ENCODE results near the gene ULK1.

DNA sequence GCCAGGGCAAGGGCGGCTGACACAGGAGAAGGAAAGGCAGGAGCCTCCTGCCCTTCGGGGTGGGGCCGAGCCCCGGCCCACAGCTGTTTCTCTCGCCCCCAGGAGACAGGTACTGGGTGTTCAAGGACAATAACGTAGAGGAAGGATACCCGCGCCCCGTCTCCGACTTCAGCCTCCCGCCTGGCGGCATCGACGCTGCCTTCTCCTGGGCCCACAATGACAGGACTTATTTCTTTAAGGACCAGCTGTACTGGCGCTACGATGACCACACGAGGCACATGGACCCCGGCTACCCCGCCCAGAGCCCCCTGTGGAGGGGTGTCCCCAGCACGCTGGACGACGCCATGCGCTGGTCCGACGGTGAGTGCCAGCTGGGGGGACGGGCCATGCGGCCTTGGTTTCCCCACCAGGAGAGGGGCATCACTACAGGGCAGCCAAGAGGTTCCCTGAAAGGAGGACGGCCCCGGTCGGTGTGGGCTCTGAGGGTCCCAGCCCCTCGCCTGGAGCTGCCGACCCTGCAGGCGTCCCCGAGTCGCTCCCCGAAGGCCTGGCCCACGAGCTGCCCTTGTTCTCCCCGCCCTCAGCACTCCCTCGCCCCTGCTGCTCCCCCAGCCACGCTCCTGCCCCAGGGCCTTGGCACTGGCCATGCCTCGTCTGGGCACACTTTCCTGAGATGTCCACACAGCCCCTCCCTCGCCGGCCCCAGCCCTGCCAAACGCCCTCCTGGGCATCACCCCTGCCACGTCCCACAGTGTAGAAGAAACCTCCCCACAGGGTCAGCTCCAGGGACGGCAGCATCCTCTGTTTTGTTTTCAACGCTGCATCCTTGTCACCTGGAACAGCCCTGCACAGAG lies 44.5 kb upstream of the ULK1 start:
- TF ChIP-seq CTCF (IDR thresholded peaks at IDR 0.05) (no peak), POLR2A (IDR thresholded peaks at IDR 0.05) (no peak)

All from uterus (tissue), 2 donors.